SK-N-SH (cell line): ENCODE results near the gene CDO1.

Experiments
- CTCF ChIP-seq: fragments of 200-600 bp; sonication (generic); IDR thresholded peaks from 2 replicates; pipeline ENCODE4 v1.6.1; 2017; ENCODE audit warnings: antibody characterized with exemption, mild to moderate bottlenecking, moderate library complexity
- EP300 ChIP-seq, 2 experiments: IDR thresholded peaks; 2 replicates each; pipeline versions ENCODE4 v1.4.0 to v1.6.1; 2012; ENCODE audit warnings: borderline replicate concordance in 1 of 2, low read depth in 1 of 2, low read length in 1 of 2
- MXI1 ChIP-seq: IDR thresholded peaks from 2 replicates; pipeline ENCODE4 v1.6.1; 2012; ENCODE audit warnings: mild to moderate bottlenecking, low read depth, low read length, improper control_type of control experiment
- POLR2AphosphoS5 ChIP-seq: IDR thresholded peaks from 2 replicates; pipeline ENCODE4 v1.6.1; 2012; ENCODE audit warnings: low read depth, low read length
- RCOR1 ChIP-seq: fragments of 150-350 bp; IDR thresholded peaks from 2 replicates; pipeline ENCODE4 v1.6.1; 2017; ENCODE audit warnings: antibody characterized with exemption, low read length
- TAF1 ChIP-seq: IDR thresholded peaks from 2 replicates; pipeline ENCODE4 v1.6.1; 2012; ENCODE audit warnings: low read depth, mild to moderate bottlenecking, low read length, moderate library complexity, borderline replicate concordance
- TCF12 ChIP-seq: IDR thresholded peaks from 2 replicates; pipeline ENCODE4 v1.4.0; 2012
- TEAD4 ChIP-seq: IDR thresholded peaks from 2 replicates; pipeline ENCODE4 v1.4.0; 2012; ENCODE audit warnings: mild to moderate bottlenecking, borderline replicate concordance; ENCODE audit not compliant: insufficient read depth
- USF1 ChIP-seq: IDR thresholded peaks from 2 replicates; pipeline ENCODE4 v1.4.0; 2012; ENCODE audit warnings: low read depth, borderline replicate concordance
- YY1 ChIP-seq: IDR thresholded peaks from 2 replicates; pipeline ENCODE4 v1.4.0; 2012; ENCODE audit warnings: low read depth, mild to moderate bottlenecking
- TF ChIP-seq, protein P1 (sequence below): IDR thresholded peaks from 2 replicates; pipeline ENCODE4 v1.6.1; 2012; ENCODE audit warnings: mild to moderate bottlenecking, low read depth, low read length, moderate library complexity
- TF ChIP-seq, protein P2 (sequence below): IDR thresholded peaks from 2 replicates; pipeline ENCODE4 v1.4.0; 2012; ENCODE audit warnings: low read depth

DNA sequence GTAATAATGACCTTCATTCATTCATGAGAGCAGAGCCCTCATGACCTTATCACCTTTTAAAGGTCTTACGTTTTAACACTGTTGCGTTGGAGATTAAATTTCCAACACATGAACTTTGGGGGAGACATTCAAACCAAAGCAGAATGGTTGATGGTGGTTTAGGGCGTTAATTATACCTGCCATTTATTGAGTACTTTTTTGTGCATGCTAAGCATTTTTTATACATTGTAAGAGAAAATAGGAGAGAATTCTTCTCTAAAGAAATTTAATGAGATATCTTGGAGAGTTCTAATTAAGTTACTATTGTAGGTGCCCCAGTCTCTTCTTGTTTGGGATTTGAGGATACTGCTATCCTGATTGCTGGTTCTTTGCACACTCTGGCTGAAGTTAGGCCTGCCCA, 37.7 kb upstream of the CDO1 start:
- no peak for TF ChIP-seq TEAD4
- TF ChIP-seq YY1: no peak
- TF ChIP-seq, protein P1, sequence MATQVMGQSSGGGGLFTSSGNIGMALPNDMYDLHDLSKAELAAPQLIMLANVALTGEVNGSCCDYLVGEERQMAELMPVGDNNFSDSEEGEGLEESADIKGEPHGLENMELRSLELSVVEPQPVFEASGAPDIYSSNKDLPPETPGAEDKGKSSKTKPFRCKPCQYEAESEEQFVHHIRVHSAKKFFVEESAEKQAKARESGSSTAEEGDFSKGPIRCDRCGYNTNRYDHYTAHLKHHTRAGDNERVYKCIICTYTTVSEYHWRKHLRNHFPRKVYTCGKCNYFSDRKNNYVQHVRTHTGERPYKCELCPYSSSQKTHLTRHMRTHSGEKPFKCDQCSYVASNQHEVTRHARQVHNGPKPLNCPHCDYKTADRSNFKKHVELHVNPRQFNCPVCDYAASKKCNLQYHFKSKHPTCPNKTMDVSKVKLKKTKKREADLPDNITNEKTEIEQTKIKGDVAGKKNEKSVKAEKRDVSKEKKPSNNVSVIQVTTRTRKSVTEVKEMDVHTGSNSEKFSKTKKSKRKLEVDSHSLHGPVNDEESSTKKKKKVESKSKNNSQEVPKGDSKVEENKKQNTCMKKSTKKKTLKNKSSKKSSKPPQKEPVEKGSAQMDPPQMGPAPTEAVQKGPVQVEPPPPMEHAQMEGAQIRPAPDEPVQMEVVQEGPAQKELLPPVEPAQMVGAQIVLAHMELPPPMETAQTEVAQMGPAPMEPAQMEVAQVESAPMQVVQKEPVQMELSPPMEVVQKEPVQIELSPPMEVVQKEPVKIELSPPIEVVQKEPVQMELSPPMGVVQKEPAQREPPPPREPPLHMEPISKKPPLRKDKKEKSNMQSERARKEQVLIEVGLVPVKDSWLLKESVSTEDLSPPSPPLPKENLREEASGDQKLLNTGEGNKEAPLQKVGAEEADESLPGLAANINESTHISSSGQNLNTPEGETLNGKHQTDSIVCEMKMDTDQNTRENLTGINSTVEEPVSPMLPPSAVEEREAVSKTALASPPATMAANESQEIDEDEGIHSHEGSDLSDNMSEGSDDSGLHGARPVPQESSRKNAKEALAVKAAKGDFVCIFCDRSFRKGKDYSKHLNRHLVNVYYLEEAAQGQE: no peak
- TF ChIP-seq CTCF: no peak
- TF ChIP-seq EP300 (IDR thresholded peaks at IDR 0.05; ENCODE audit: borderline replicate concordance in 1 of 2, low read depth in 1 of 2, low read length in 1 of 2): no peak
- no peak for TF ChIP-seq USF1
- TF ChIP-seq POLR2AphosphoS5: no peak
- TF ChIP-seq MXI1: no peak
- TF ChIP-seq TCF12: no peak
- no peak for TF ChIP-seq RCOR1
- TF ChIP-seq TAF1: no peak
- TF ChIP-seq, protein P2, sequence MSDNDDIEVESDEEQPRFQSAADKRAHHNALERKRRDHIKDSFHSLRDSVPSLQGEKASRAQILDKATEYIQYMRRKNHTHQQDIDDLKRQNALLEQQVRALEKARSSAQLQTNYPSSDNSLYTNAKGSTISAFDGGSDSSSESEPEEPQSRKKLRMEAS: no peak
